ENCODE results near the gene GPR21.

GPR21 gene

GRCh38 chr9:123011380-123011779 lies 22.1 kb upstream of the GPR21 start:
- Histone ChIP-seq H3K4me3 (ENCODE audit: low read length) (no peak overlapping the region), H3K9ac (ENCODE audit: low read length) (no peak overlapping the region), H3K36me3 (ENCODE audit: control insufficient read depth, insufficient read depth, low read length) (peaks cover 10% of the 10 kb centered on the region), H3K27ac (ENCODE audit: low read depth, low read length) (no peak overlapping the region), H3K4me1 (ENCODE audit: control insufficient read depth, insufficient read depth, low read length) (no peaks in the 10 kb centered on the region), H3K27me3 (ENCODE audit: control insufficient read depth, insufficient read depth, low read length) (no peaks in the 10 kb centered on the region)

- H3K4me1 ChIP-seq (ENCODE audit: control insufficient read depth, insufficient read depth, low read length) = no peaks in the 10 kb centered on the region
- no peak overlapping the region for H3K4me3 ChIP-seq (ENCODE audit: low read length)
- H3K9ac ChIP-seq (ENCODE audit: low read length) = no peak overlapping the region
- peaks cover 10% of the 10 kb centered on the region for H3K36me3 ChIP-seq (ENCODE audit: control insufficient read depth, insufficient read depth, low read length)
- H3K27ac ChIP-seq (ENCODE audit: low read depth, low read length) = no peak overlapping the region
- no peaks in the 10 kb centered on the region for H3K27me3 ChIP-seq (ENCODE audit: control insufficient read depth, insufficient read depth, low read length)
Measured at GRCh38 chr9:123011878-123012528, 21.5 kb upstream of the GPR21 start.

- no peak overlapping the region for H3K27ac ChIP-seq (ENCODE audit: low read depth, low read length)
- H3K9ac ChIP-seq (ENCODE audit: low read length) = no peak overlapping the region
- H3K27me3 ChIP-seq (ENCODE audit: control insufficient read depth, insufficient read depth, low read length) = no peaks in the 10 kb centered on the region
- no peak overlapping the region for H3K4me3 ChIP-seq (ENCODE audit: low read length)
- H3K36me3 ChIP-seq (ENCODE audit: control insufficient read depth, insufficient read depth, low read length) = peaks cover 7% of the 10 kb centered on the region
- no peaks in the 10 kb centered on the region for H3K4me1 ChIP-seq (ENCODE audit: control insufficient read depth, insufficient read depth, low read length)
Measured at GRCh38 chr9:123016631-123017030, 16.8 kb upstream of the GPR21 start.

GRCh38 chr9:123020796-123021195 lies 12.7 kb upstream of the GPR21 start:
- no peaks in the 10 kb centered on the region for H3K27me3 ChIP-seq (ENCODE audit: control insufficient read depth, insufficient read depth, low read length)
- peaks cover 6% of the 10 kb centered on the region for H3K36me3 ChIP-seq (ENCODE audit: control insufficient read depth, insufficient read depth, low read length)
- no peaks in the 10 kb centered on the region for H3K4me1 ChIP-seq (ENCODE audit: control insufficient read depth, insufficient read depth, low read length)
- H3K4me3 ChIP-seq (ENCODE audit: low read length) = no peak overlapping the region
- no peak overlapping the region for H3K9ac ChIP-seq (ENCODE audit: low read length)
- no peak overlapping the region for H3K27ac ChIP-seq (ENCODE audit: low read depth, low read length)

GRCh38 chr9:123026425-123026824 lies 7.0 kb upstream of the GPR21 start:
- H3K27ac ChIP-seq (ENCODE audit: low read depth, low read length) = no peak overlapping the region
- H3K4me1 ChIP-seq (ENCODE audit: control insufficient read depth, insufficient read depth, low read length) = no peaks in the 10 kb centered on the region
- peaks cover 4% of the 10 kb centered on the region for H3K36me3 ChIP-seq (ENCODE audit: control insufficient read depth, insufficient read depth, low read length)
- H3K4me3 ChIP-seq (ENCODE audit: low read length) = no peak overlapping the region
- H3K27me3 ChIP-seq (ENCODE audit: control insufficient read depth, insufficient read depth, low read length) = no peaks in the 10 kb centered on the region
- no peak overlapping the region for H3K9ac ChIP-seq (ENCODE audit: low read length)

DNA sequence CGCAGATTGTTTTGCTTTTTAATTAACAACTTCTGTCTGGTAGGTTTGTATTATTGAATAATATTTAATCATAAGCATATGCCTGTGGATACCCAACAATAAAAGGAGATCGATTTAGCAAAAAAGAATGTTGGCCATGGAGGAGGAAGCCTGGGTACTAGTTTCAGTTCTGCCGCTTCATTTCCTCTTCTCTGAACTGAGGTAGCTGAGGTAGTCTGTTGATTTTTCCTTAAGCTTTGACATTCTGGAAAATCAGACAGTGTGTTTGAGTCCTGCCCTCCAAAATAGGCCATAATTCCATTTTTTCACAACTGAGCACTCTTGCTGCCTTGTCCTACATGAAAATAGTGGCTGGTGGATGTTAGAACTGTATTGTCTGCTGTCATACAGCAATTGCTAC lies 6.0 kb upstream of the GPR21 start:
- Histone ChIP-seq H3K36me3 (ENCODE audit: control insufficient read depth, insufficient read depth, low read length) (peaks cover 4% of the 10 kb centered on the region), H3K27me3 (ENCODE audit: control insufficient read depth, insufficient read depth, low read length) (no peaks in the 10 kb centered on the region), H3K27ac (ENCODE audit: low read depth, low read length) (no peak overlapping the region), H3K4me1 (ENCODE audit: control insufficient read depth, insufficient read depth, low read length) (no peaks in the 10 kb centered on the region), H3K4me3 (ENCODE audit: low read length) (no peak overlapping the region), H3K9ac (ENCODE audit: low read length) (no peak overlapping the region)

- Histone ChIP-seq H3K36me3 (ENCODE audit: control insufficient read depth, insufficient read depth, low read length) (peaks cover 4% of the 10 kb centered on the region), H3K27ac (ENCODE audit: low read depth, low read length) (no peak overlapping the region), H3K9ac (ENCODE audit: low read length) (no peak overlapping the region), H3K4me1 (ENCODE audit: control insufficient read depth, insufficient read depth, low read length) (no peaks in the 10 kb centered on the region), H3K4me3 (ENCODE audit: low read length) (no peak overlapping the region), H3K27me3 (ENCODE audit: control insufficient read depth, insufficient read depth, low read length) (no peaks in the 10 kb centered on the region)
Measured at GRCh38 chr9:123028136-123028535, 5.3 kb upstream of the GPR21 start.

- no peaks in the 10 kb centered on the region for H3K27me3 ChIP-seq (ENCODE audit: control insufficient read depth, insufficient read depth, low read length)
Measured at GRCh38 chr9:123028973-123029372, 4.5 kb upstream of the GPR21 start.

GRCh38 chr9:123031963-123032362 lies 1.5 kb upstream of the GPR21 start:
- Histone ChIP-seq H3K4me3 (ENCODE audit: low read length) (no peak overlapping the region), H3K27me3 (ENCODE audit: control insufficient read depth, insufficient read depth, low read length) (no peaks in the 10 kb centered on the region), H3K27ac (ENCODE audit: low read depth, low read length) (no peak overlapping the region), H3K4me1 (ENCODE audit: control insufficient read depth, insufficient read depth, low read length) (peaks cover 15% of the 10 kb centered on the region), H3K36me3 (ENCODE audit: control insufficient read depth, insufficient read depth, low read length) (no peaks in the 10 kb centered on the region), H3K9ac (ENCODE audit: low read length) (no peak overlapping the region)

More at GRCh38 chr9:123028973-123029372, 4.5 kb upstream of the GPR21 start:
- no peaks in the 10 kb centered on the region for H3K4me1 ChIP-seq (ENCODE audit: control insufficient read depth, insufficient read depth, low read length)
- no peak overlapping the region for H3K4me3 ChIP-seq (ENCODE audit: low read length)
- no peak overlapping the region for H3K27ac ChIP-seq (ENCODE audit: low read depth, low read length)
- no peak overlapping the region for H3K9ac ChIP-seq (ENCODE audit: low read length)
- H3K36me3 ChIP-seq (ENCODE audit: control insufficient read depth, insufficient read depth, low read length) = peaks cover 4% of the 10 kb centered on the region

DNA sequence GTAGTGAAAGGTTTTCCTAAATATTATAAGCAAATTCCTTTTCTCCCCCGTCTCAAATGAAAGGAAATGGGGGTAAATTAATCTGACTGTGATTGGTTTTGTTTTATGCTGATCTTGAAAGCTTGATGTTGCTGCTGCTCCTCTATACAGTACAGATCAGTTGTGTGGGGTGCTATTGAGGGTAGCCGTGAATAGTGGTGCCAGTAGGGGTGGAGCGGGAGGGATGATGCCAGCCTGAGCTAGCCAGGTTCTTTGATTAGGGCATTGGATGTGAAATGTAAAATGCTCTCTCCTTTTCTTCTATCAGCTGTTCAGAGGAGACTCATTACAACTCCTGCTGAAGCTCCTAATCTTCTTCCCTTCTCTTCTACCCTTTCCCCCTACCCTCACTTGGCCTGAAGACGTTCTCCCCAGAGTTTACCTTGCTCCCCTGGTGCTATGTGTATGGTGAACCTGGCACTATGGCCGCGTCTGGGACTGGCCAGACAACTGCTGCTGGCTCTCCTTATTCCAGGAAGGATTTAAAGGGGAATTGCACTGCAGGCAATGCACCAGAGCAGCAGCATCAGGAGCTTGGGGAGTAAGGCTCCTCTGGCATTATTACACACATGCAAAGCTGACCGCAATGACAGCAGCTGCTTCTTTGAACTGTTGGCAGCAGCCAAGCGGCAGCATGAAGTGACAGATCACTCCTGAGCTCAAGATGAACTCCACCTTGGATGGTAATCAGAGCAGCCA lies 566 bp downstream of the GPR21 start:
- Histone ChIP-seq H3K9ac (ENCODE audit: low read length) (no peak overlapping the region), H3K27ac (ENCODE audit: low read depth, low read length) (no peak overlapping the region), H3K4me1 (ENCODE audit: control insufficient read depth, insufficient read depth, low read length) (peaks cover 16% of the 10 kb centered on the region), H3K36me3 (ENCODE audit: control insufficient read depth, insufficient read depth, low read length) (no peaks in the 10 kb centered on the region), H3K4me3 (ENCODE audit: low read length) (peak overlapping the region; percentile 23), H3K27me3 (ENCODE audit: control insufficient read depth, insufficient read depth, low read length) (no peaks in the 10 kb centered on the region)

DNA sequence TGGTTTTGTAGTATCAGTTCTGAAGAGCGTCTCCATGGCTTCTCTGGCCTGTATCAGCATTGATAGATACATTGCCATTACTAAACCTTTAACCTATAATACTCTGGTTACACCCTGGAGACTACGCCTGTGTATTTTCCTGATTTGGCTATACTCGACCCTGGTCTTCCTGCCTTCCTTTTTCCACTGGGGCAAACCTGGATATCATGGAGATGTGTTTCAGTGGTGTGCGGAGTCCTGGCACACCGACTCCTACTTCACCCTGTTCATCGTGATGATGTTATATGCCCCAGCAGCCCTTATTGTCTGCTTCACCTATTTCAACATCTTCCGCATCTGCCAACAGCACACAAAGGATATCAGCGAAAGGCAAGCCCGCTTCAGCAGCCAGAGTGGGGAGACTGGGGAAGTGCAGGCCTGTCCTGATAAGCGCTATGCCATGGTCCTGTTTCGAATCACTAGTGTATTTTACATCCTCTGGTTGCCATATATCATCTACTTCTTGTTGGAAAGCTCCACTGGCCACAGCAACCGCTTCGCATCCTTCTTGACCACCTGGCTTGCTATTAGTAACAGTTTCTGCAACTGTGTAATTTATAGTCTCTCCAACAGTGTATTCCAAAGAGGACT lies 1.5 kb downstream of the GPR21 start:
- H3K36me3 ChIP-seq (ENCODE audit: control insufficient read depth, insufficient read depth, low read length) = no peaks in the 10 kb centered on the region
- H3K4me1 ChIP-seq (ENCODE audit: control insufficient read depth, insufficient read depth, low read length) = peaks cover 16% of the 10 kb centered on the region
- no peak overlapping the region for H3K27ac ChIP-seq (ENCODE audit: low read depth, low read length)
- H3K9ac ChIP-seq (ENCODE audit: low read length) = no peak overlapping the region
- no peaks in the 10 kb centered on the region for H3K27me3 ChIP-seq (ENCODE audit: control insufficient read depth, insufficient read depth, low read length)
- peak overlapping the region; percentile 34 for H3K4me3 ChIP-seq (ENCODE audit: low read length)

DNA sequence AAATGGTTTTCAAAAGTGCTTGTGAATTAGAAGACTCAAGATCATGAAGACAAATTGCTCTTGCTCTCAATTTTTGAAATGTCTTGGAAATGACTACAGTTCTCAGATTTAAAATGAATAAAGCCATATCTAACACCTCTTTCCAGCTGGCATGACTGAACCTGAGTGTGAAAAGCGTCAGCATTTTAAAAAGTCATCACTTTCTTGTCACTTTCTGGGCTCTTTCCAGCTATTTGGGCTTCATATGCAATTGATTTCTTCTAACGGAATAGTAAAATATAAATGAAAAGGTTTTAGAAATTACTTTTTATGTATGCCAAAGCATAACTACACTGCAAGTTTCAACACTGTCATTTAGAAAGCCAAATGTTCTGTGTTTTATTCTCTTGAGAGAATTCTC lies 2.3 kb downstream of the GPR21 start:
- Histone ChIP-seq H3K36me3 (ENCODE audit: control insufficient read depth, insufficient read depth, low read length) (no peaks in the 10 kb centered on the region), H3K4me1 (ENCODE audit: control insufficient read depth, insufficient read depth, low read length) (peaks cover 18% of the 10 kb centered on the region), H3K4me3 (ENCODE audit: low read length) (no peak overlapping the region), H3K27ac (ENCODE audit: low read depth, low read length) (peak overlapping the region; percentile 19), H3K27me3 (ENCODE audit: control insufficient read depth, insufficient read depth, low read length) (no peaks in the 10 kb centered on the region), H3K9ac (ENCODE audit: low read length) (no peak overlapping the region)

Data from rectal smooth muscle tissue (tissue), 1 donor.